Mesenchymal stem cell (in vitro differentiated cells and primary cell): ENCODE data around the gene C1QTNF4.
"Not testable (repeated sequence)": the region's sequence is repeated elsewhere in the genome, so short reads cannot be mapped to it uniquely, and the experiment has no call there.

Experiments
- DNase-seq: peaks from one replicate; pipeline ENCODE4 v3.0.0-alpha.2; 2013
- H2AFZ ChIP-seq: one replicate; pipeline ENCODE4 v1.6.1; 2013; ENCODE audit warnings: low read depth, mild to moderate bottlenecking, control low read depth, inconsistent platforms, low read length, moderate library complexity
- H2AK5ac ChIP-seq: 2 replicates; pipeline ENCODE4 v1.6.1; 2013; ENCODE audit warnings: low read length, moderate library complexity, mild to moderate bottlenecking, inconsistent platforms; ENCODE audit not compliant: severe bottlenecking
- H2BK120ac ChIP-seq: one replicate; pipeline ENCODE4 v1.6.1; 2013; ENCODE audit warnings: low read depth, mild to moderate bottlenecking, inconsistent platforms, low read length, moderate library complexity
- H2BK12ac ChIP-seq, 2 experiments: one replicate each; pipeline ENCODE4 v1.6.1; 2013; ENCODE audit warnings: inconsistent platforms in 2 of 2, low read length in 2 of 2, mild to moderate bottlenecking in 2 of 2, moderate library complexity in 2 of 2, control low read depth in 1 of 2
- H2BK15ac ChIP-seq: one replicate; pipeline ENCODE4 v1.6.1; 2013; ENCODE audit warnings: mild to moderate bottlenecking, low read depth, inconsistent platforms; ENCODE audit not compliant: poor library complexity, severe bottlenecking
- H2BK5ac ChIP-seq: 2 replicates; pipeline ENCODE4 v1.6.1; 2013; ENCODE audit warnings: low read depth, mild to moderate bottlenecking, low read length, control low read depth, inconsistent platforms; ENCODE audit not compliant: poor library complexity, severe bottlenecking
- H3K14ac ChIP-seq, 2 experiments: one replicate each; pipeline ENCODE4 v1.6.1; 2013; ENCODE audit warnings: inconsistent platforms in 2 of 2, low read length in 2 of 2, control low read depth in 1 of 2, mild to moderate bottlenecking in 1 of 2, moderate library complexity in 1 of 2
- H3K18ac ChIP-seq, 2 experiments: one replicate each; pipeline ENCODE4 v1.6.1; 2013; ENCODE audit warnings: inconsistent platforms in 2 of 2, low read length in 2 of 2, control low read depth in 1 of 2, low read depth in 1 of 2, mild to moderate bottlenecking in 1 of 2
- H3K23ac ChIP-seq, 2 experiments: one replicate each; pipeline ENCODE4 v1.6.1; 2013; ENCODE audit warnings: inconsistent platforms in 2 of 2, low read length in 2 of 2, mild to moderate bottlenecking in 2 of 2, moderate library complexity in 2 of 2, control low read depth in 1 of 2
- H3K27ac ChIP-seq: 2 replicates; pipeline ENCODE4 v1.5.1; 2013; ENCODE audit warnings: mild to moderate bottlenecking, moderate library complexity, low read length, control low read depth, inconsistent platforms; ENCODE audit not compliant: poor library complexity, severe bottlenecking
- H3K27me3 ChIP-seq, 2 experiments: 2 replicates each; pipeline versions ENCODE4 v1.6.1 to v1.7.0; 2013; ENCODE audit warnings: low read length in 2 of 2, mild to moderate bottlenecking in 2 of 2, moderate library complexity in 2 of 2, control low read depth in 1 of 2, inconsistent platforms in 1 of 2; ENCODE audit not compliant: control insufficient read depth in 1 of 2, insufficient read depth in 1 of 2
- H3K36me3 ChIP-seq, 2 experiments: 2 replicates each; pipeline versions ENCODE4 v1.6.1 to v1.7.0; 2013; ENCODE audit warnings: low read length in 2 of 2, control low read depth in 1 of 2, inconsistent platforms in 1 of 2, low read depth in 1 of 2, mild to moderate bottlenecking in 1 of 2; ENCODE audit not compliant: insufficient read depth in 2 of 2, control insufficient read depth in 1 of 2
- H3K4ac ChIP-seq, 2 experiments: one replicate each; pipeline ENCODE4 v1.6.1; 2013; ENCODE audit warnings: inconsistent platforms in 2 of 2, low read length in 2 of 2, mild to moderate bottlenecking in 2 of 2, moderate library complexity in 2 of 2, control low read depth in 1 of 2, low read depth in 1 of 2
- H3K4me1 ChIP-seq: 2 replicates; pipeline ENCODE4 v1.6.1; 2013; ENCODE audit warnings: low read depth, low read length, control low read depth; ENCODE audit not compliant: control insufficient read depth, insufficient read depth
- H3K4me2 ChIP-seq: 2 replicates; pipeline ENCODE4 v1.6.1; 2013; ENCODE audit warnings: low read length, mild to moderate bottlenecking, inconsistent platforms; ENCODE audit not compliant: poor library complexity, severe bottlenecking
- H3K4me3 ChIP-seq, 2 experiments: 2 replicates each; pipeline versions ENCODE4 v1.5.1 to v1.7.0; 2013; ENCODE audit warnings: low read length in 2 of 2, mild to moderate bottlenecking in 2 of 2, control low read depth in 1 of 2, low read depth in 1 of 2; ENCODE audit not compliant: insufficient read depth in 1 of 2
- H3K79me1 ChIP-seq: replicated peaks from 2 replicates; pipeline ENCODE4 v1.6.1; 2013; ENCODE audit warnings: mild to moderate bottlenecking, control low read depth, low read length, inconsistent platforms; ENCODE audit not compliant: poor library complexity, severe bottlenecking
- H3K9ac ChIP-seq: 2 replicates; pipeline ENCODE4 v1.7.0; 2013; ENCODE audit warnings: mild to moderate bottlenecking, low read length, moderate library complexity
- H3K9me3 ChIP-seq: 2 replicates; pipeline ENCODE4 v1.7.0; 2013; ENCODE audit warnings: mild to moderate bottlenecking, low read length; ENCODE audit not compliant: control insufficient read depth
- H4K8ac ChIP-seq: one replicate; pipeline ENCODE4 v1.6.1; 2013; ENCODE audit warnings: inconsistent platforms, mild to moderate bottlenecking, low read length, moderate library complexity
- H4K91ac ChIP-seq: one replicate; pipeline ENCODE4 v1.6.1; 2013; ENCODE audit warnings: mild to moderate bottlenecking, low read length, inconsistent platforms
- WGBS: methylation state at CpG from one replicate; pipeline ENCODE4 v1.1.7; 2013; ENCODE audit warnings: mixed read lengths; 5-methylcytosine and 5-hydroxymethylcytosine counted together

Gene C1QTNF4

GRCh38 chr11:47640506-47640905, 46.3 kb upstream of the C1QTNF4 start:
- not testable (repeated sequence) for H3K23ac ChIP-seq, H2AK5ac ChIP-seq, H3K18ac ChIP-seq, H3K4ac ChIP-seq, DNase-seq, H3K79me1 ChIP-seq, H4K91ac ChIP-seq, H3K4me2 ChIP-seq, H3K4me1 ChIP-seq, H3K27ac ChIP-seq, H2BK12ac ChIP-seq, H2BK5ac ChIP-seq, H2BK15ac ChIP-seq, H2BK120ac ChIP-seq, H3K9me3 ChIP-seq, H4K8ac ChIP-seq, H3K14ac ChIP-seq, H2AFZ ChIP-seq, H3K27me3 ChIP-seq
- Histone ChIP-seq H3K36me3 (peaks cover 10 to 32% of the 10 kb centered on the region in 2 experiments), H3K4me3 (peak overlapping the region in 1 of 2 experiments; percentile 92), H3K9ac (peak overlapping the region; percentile 61)
- 98% methylated on average over 6 of the region's 6 CpGs for WGBS

GRCh38 chr11:47636331-47636730, 42.1 kb upstream of the C1QTNF4 start:
- not testable (repeated sequence) for H2BK120ac ChIP-seq, H2BK15ac ChIP-seq, H2AK5ac ChIP-seq, H3K27ac ChIP-seq, DNase-seq, H3K27me3 ChIP-seq, H2BK12ac ChIP-seq, H3K4me3 ChIP-seq, H3K9me3 ChIP-seq, H4K8ac ChIP-seq, H2BK5ac ChIP-seq, H3K4ac ChIP-seq, H4K91ac ChIP-seq, H3K18ac ChIP-seq, H3K23ac ChIP-seq, H3K14ac ChIP-seq, H2AFZ ChIP-seq, H3K4me1 ChIP-seq, H3K4me2 ChIP-seq, H3K9ac ChIP-seq
- peaks cover 11% of the 10 kb centered on the region for H3K79me1 ChIP-seq
- peaks cover 28 to 66% of the 10 kb centered on the region in 2 experiments for H3K36me3 ChIP-seq
- WGBS: over 99% methylated on average over 11 of the region's 11 CpGs

- WGBS: no CpG with 5 or more reads among the region's 5 CpGs
- Histone ChIP-seq H3K9ac (no peak overlapping the region), H3K36me3 (peaks cover 37 to 83% of the 10 kb centered on the region in 2 experiments), H3K14ac (no peak overlapping the region), H3K27me3 (no peaks in the 10 kb centered on the region), H4K91ac (no peak overlapping the region), H3K23ac (no peak overlapping the region), H2BK15ac (no peak overlapping the region), H2AK5ac (no peak overlapping the region), H2AFZ (no peak overlapping the region), H3K4me2 (no peak overlapping the region), H3K4ac (no peak overlapping the region), H2BK12ac (no peak overlapping the region), H2BK5ac (no peak overlapping the region), H3K27ac (no peak overlapping the region), H2BK120ac (no peak overlapping the region), H4K8ac (no peak overlapping the region), H3K79me1 (peaks cover 10% of the 10 kb centered on the region), H3K18ac (no peak overlapping the region), H3K9me3 (no peaks in the 10 kb centered on the region), H3K4me3 (no peak overlapping the region), H3K4me1 (no peaks in the 10 kb centered on the region)
- DNase-seq: peak; percentile 32
Observed at GRCh38 chr11:47631473-47631872, 37.3 kb upstream of the C1QTNF4 start.

DNA sequence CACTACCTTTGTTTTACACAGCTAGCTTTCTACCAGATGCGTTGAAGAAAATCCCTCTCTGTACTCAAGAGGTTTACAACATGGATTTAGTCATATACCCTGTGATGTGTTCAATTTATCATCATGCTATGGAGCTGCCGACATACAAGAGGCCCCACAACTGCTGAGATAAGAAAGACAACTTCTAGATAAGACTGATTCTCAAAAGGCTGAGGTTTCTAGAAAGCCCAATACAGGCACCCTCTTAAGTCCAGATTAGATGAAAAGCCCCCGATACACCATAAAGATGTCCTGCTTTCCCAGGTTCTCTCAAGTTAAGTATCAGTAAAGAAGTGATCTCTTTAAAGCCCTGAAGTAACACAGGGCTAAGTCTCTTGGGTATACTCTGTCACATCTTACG, 33.8 kb upstream of the C1QTNF4 start:
- no peak overlapping the region for H2BK5ac ChIP-seq
- no peak overlapping the region for H4K91ac ChIP-seq

More for the DNA sequence above, 33.8 kb upstream of the C1QTNF4 start:
- no peak overlapping the region for H3K4ac ChIP-seq
- no peak overlapping the region for H3K4me2 ChIP-seq
- no peak overlapping the region for H2BK120ac ChIP-seq
- H3K27ac ChIP-seq: no peak overlapping the region
- H3K27me3 ChIP-seq: no peaks in the 10 kb centered on the region
- no peak overlapping the region for H3K23ac ChIP-seq
- H2AK5ac ChIP-seq: no peak overlapping the region
- WGBS: 92% methylated on average over 4 of the region's 4 CpGs
- H2AFZ ChIP-seq: no peak overlapping the region
- no peaks in the 10 kb centered on the region for H3K4me1 ChIP-seq
- H4K8ac ChIP-seq: no peak overlapping the region
- H2BK12ac ChIP-seq: no peak overlapping the region
- peaks cover 47 to 90% of the 10 kb centered on the region in 2 experiments for H3K36me3 ChIP-seq
- H2BK15ac ChIP-seq: no peak overlapping the region
- no peak overlapping the region for H3K9ac ChIP-seq
- DNase-seq: no peak
- no peak overlapping the region for H3K14ac ChIP-seq
- H3K9me3 ChIP-seq: no peaks in the 10 kb centered on the region
- no peak overlapping the region for H3K18ac ChIP-seq
- H3K79me1 ChIP-seq: peaks cover 9% of the 10 kb centered on the region
- H3K4me3 ChIP-seq: no peak overlapping the region
